GM18505 (cell line): ENCODE data around the gene NECTIN2.
"Not testable (repeated sequence)": the region's sequence is repeated elsewhere in the genome, so short reads cannot be mapped to it uniquely, and the experiment has no call there.

Source experiments
- ATAC-seq: cut with Tn5 transposase; IDR thresholded peaks from one replicate; pipeline ENCODE4 v1.9.1; 2021; ENCODE audit not compliant: unreplicated experiment
- POLR2A ChIP-seq: IDR thresholded peaks from 4 replicates; pipeline ENCODE4 v1.6.1; 2011; ENCODE audit warnings: borderline replicate concordance; ENCODE audit not compliant: insufficient read depth, insufficient read length; ENCODE audit errors: extremely low read depth

The NECTIN2 gene

GRCh38 chr19:44812142-44812718, 33.9 kb upstream of the NECTIN2 start:
- no peak for TF ChIP-seq POLR2A
- no peak for ATAC-seq

- no peak for ATAC-seq
- no peak for TF ChIP-seq POLR2A
These were observed 32.8 kb upstream of the NECTIN2 start for GRCh38 chr19:44813070-44813840.

- ATAC-seq, result no peak
These were observed 32.1 kb upstream of the NECTIN2 start for GRCh38 chr19:44813841-44814470.

GRCh38 chr19:44814517-44814916, 31.6 kb upstream of the NECTIN2 start:
- no peak for ATAC-seq
- no peak for TF ChIP-seq POLR2A

More at GRCh38 chr19:44813841-44814470, 32.1 kb upstream of the NECTIN2 start:
- TF ChIP-seq POLR2A, result no peak

GRCh38 chr19:44816301-44816700, 29.8 kb upstream of the NECTIN2 start:
- ATAC-seq, result no peak
- no peak for TF ChIP-seq POLR2A

GRCh38 chr19:44817725-44818465, 28.2 kb upstream of the NECTIN2 start:
- no peak for ATAC-seq
- no peak for TF ChIP-seq POLR2A

- TF ChIP-seq POLR2A, result no peak
These were observed 27.5 kb upstream of the NECTIN2 start for GRCh38 chr19:44818466-44819031.

GRCh38 chr19:44819246-44819832, 26.8 kb upstream of the NECTIN2 start:
- ATAC-seq, result no peak
- no peak for TF ChIP-seq POLR2A

More at GRCh38 chr19:44818466-44819031, 27.5 kb upstream of the NECTIN2 start:
- ATAC-seq, result no peak

- no peak for TF ChIP-seq POLR2A
- no peak for ATAC-seq
These were observed 25.2 kb upstream of the NECTIN2 start for GRCh38 chr19:44820648-44821609.

GRCh38 chr19:44822177-44822576, 23.9 kb upstream of the NECTIN2 start:
- ATAC-seq, result no peak
- TF ChIP-seq POLR2A, result no peak

- no peak for ATAC-seq
- TF ChIP-seq POLR2A, result no peak
These were observed 23.3 kb upstream of the NECTIN2 start for GRCh38 chr19:44822670-44823372.

GRCh38 chr19:44823373-44823698, 22.8 kb upstream of the NECTIN2 start:
- ATAC-seq, result no peak
- no peak for TF ChIP-seq POLR2A

GRCh38 chr19:44824761-44825160, 21.3 kb upstream of the NECTIN2 start:
- ATAC-seq, result no peak
- TF ChIP-seq POLR2A, result no peak

GRCh38 chr19:44832875-44833274, 13.2 kb upstream of the NECTIN2 start:
- ATAC-seq, result not testable (repeated sequence)

GRCh38 chr19:44834399-44834798, 11.7 kb upstream of the NECTIN2 start:
- ATAC-seq, result not testable (repeated sequence)
